DMS153 (cell line): Measurements from ENCODE around the gene KIF3A.
"Not testable (repeated sequence)": the region's sequence is repeated elsewhere in the genome, so short reads cannot be mapped to it uniquely, and the experiment has no call there.

Experiments
- DNase-seq: peaks from one replicate; lab custom pipeline; 2025; lab: John Stamatoyannopoulos, UW

KIF3A gene

GRCh38 chr5:132718544-132719312, 18.6 kb downstream of the KIF3A start:
- DNase-seq = no peak

- DNase-seq = no peak
Observed at GRCh38 chr5:132714456-132715307, 22.7 kb downstream of the KIF3A start.

- no peak for DNase-seq
Observed at GRCh38 chr5:132708645-132709044, 28.7 kb downstream of the KIF3A start.

GRCh38 chr5:132704875-132705274, 32.5 kb downstream of the KIF3A start:
- no peak for DNase-seq

- DNase-seq = no peak
Observed at GRCh38 chr5:132695956-132696355, 41.4 kb downstream of the KIF3A start.

- DNase-seq = no peak
Observed at GRCh38 chr5:132692632-132692967, 44.7 kb downstream of the KIF3A start.

- DNase-seq = not testable (repeated sequence)
Observed at GRCh38 chr5:132691755-132692631, 45.4 kb downstream of the KIF3A start.

GRCh38 chr5:132690156-132690555, 47.2 kb downstream of the KIF3A start:
- no peak for DNase-seq

GRCh38 chr5:132689513-132689912, 47.8 kb downstream of the KIF3A start:
- DNase-seq = no peak

- no peak for DNase-seq
Observed at GRCh38 chr5:132688536-132689339, 48.6 kb downstream of the KIF3A start.

GRCh38 chr5:132687995-132688394, 49.4 kb downstream of the KIF3A start:
- DNase-seq = no peak

GRCh38 chr5:132686193-132686592, 51.2 kb downstream of the KIF3A start:
- no peak for DNase-seq

GRCh38 chr5:132684922-132685720, 52.2 kb downstream of the KIF3A start:
- DNase-seq = no peak

- DNase-seq = no peak
Observed at GRCh38 chr5:132684491-132684890, 52.9 kb downstream of the KIF3A start.

- DNase-seq = no peak
Observed at GRCh38 chr5:132681983-132682382, 55.4 kb downstream of the KIF3A start.

GRCh38 chr5:132681476-132681831, 55.9 kb downstream of the KIF3A start:
- no peak for DNase-seq

- DNase-seq = no peak
Observed at GRCh38 chr5:132680780-132681475, 56.4 kb downstream of the KIF3A start.

- no peak for DNase-seq
Observed at GRCh38 chr5:132679717-132680380, 57.5 kb downstream of the KIF3A start.

- no peak for DNase-seq
Observed at GRCh38 chr5:132679166-132679565, 58.2 kb downstream of the KIF3A start.

GRCh38 chr5:132678735-132679134, 58.6 kb downstream of the KIF3A start:
- no peak for DNase-seq
